HAP-1 (cell line): ENCODE measurements around the gene MKI67.

Source experiments
- DNase-seq, 2 experiments: peaks; one replicate each; pipeline ENCODE4 v3.0.0-alpha.2; 2016 to 2020; ENCODE audit warnings: low spot score in 2 of 2
- H3K27me3 ChIP-seq: fragments of 250-450 bp; sonication (Bioruptor Pico); 2 replicates; pipeline ENCODE4 v1.5.1; 2020; ENCODE audit warnings: low read depth, mild to moderate bottlenecking, moderate library complexity
- H3K36me3 ChIP-seq: fragments of 250-450 bp; sonication (Bioruptor Pico); replicated peaks from 2 replicates; pipeline ENCODE4 v1.5.1; 2020; ENCODE audit warnings: mild to moderate bottlenecking
- H3K4me1 ChIP-seq: fragments of 250-450 bp; sonication (Bioruptor Pico); 2 replicates; pipeline ENCODE4 v1.5.1; 2020; ENCODE audit warnings: mild to moderate bottlenecking
- H3K4me3 ChIP-seq: fragments of 250-450 bp; sonication (Bioruptor Pico); 2 replicates; pipeline ENCODE4 v1.5.1; 2020; ENCODE audit warnings: mild to moderate bottlenecking, moderate library complexity
- H3K9me3 ChIP-seq: fragments of 250-450 bp; sonication (Bioruptor Pico); 2 replicates; pipeline ENCODE4 v1.5.1; 2020; ENCODE audit warnings: mild to moderate bottlenecking, moderate library complexity
- in situ Hi-C: fragments of 300-500 bp; cut with MboI; formaldehyde crosslinking; loops from 3 replicates; pipeline ENCODE4 v1.14.3; 2020; ENCODE audit warnings: low sequenced_read_pairs, inconsistent platforms, mixed read lengths

Gene MKI67

GRCh38 chr10:128137877-128138276, 11.7 kb upstream of the MKI67 start:
- in situ Hi-C loops = loop anchor here (25.0 kb wide), 1 partner anchor 1824 kb away; the partner anchor contains the start of gene EBF3
- Histone ChIP-seq H3K36me3 (no peaks in the 10 kb centered on the region), H3K9me3 (no peaks in the 10 kb centered on the region), H3K4me3 (no peak overlapping the region), H3K4me1 (no peaks in the 10 kb centered on the region), H3K27me3 (no peaks in the 10 kb centered on the region)
- DNase-seq = no peak

GRCh38 chr10:128130051-128130450, 3.8 kb upstream of the MKI67 start:
- Histone ChIP-seq H3K4me1 (peaks cover 4% of the 10 kb centered on the region; the same call in 1 of the 2 replicates), H3K4me3 (no peak overlapping the region), H3K9me3 (no peaks in the 10 kb centered on the region), H3K36me3 (peaks cover 5% of the 10 kb centered on the region), H3K27me3 (no peaks in the 10 kb centered on the region)
- no peak for DNase-seq
- in situ Hi-C loops = loop anchor here (25.0 kb wide), 1 partner anchor 1832 kb away; the partner anchor contains the start of gene EBF3

GRCh38 chr10:128128582-128128981, 2.4 kb upstream of the MKI67 start:
- H3K36me3 ChIP-seq = peaks cover 19% of the 10 kb centered on the region
- no peak overlapping the region for H3K4me3 ChIP-seq
- DNase-seq = no peak
- H3K4me1 ChIP-seq = peaks cover 10% of the 10 kb centered on the region
- H3K9me3 ChIP-seq = no peaks in the 10 kb centered on the region
- H3K27me3 ChIP-seq = no peaks in the 10 kb centered on the region
- in situ Hi-C loops = loop anchor here (25.0 kb wide), 1 partner anchor 1834 kb away; the partner anchor contains the start of gene EBF3

- in situ Hi-C loops = loop anchor here (25.0 kb wide), 1 partner anchor 1837 kb away; the partner anchor contains the start of gene EBF3
- DNase-seq = no peak
- Histone ChIP-seq H3K4me1 (peaks cover 24% of the 10 kb centered on the region), H3K27me3 (no peaks in the 10 kb centered on the region), H3K9me3 (no peaks in the 10 kb centered on the region), H3K4me3 (peak overlapping the region; percentile 88), H3K36me3 (peaks cover 46% of the 10 kb centered on the region)
These were observed 743 bp downstream of the MKI67 start for GRCh38 chr10:128125416-128125943.

- Histone ChIP-seq H3K4me1 (peaks cover 24% of the 10 kb centered on the region), H3K9me3 (no peaks in the 10 kb centered on the region), H3K36me3 (peaks cover 50% of the 10 kb centered on the region), H3K27me3 (no peaks in the 10 kb centered on the region), H3K4me3 (peak overlapping the region; percentile 88)
- no peak for DNase-seq
- in situ Hi-C loops = loop anchor here (25.0 kb wide), 1 partner anchor 1837 kb away; the partner anchor contains the start of gene EBF3
These were observed 1.3 kb downstream of the MKI67 start for GRCh38 chr10:128124813-128125403.

- peaks cover 61% of the 10 kb centered on the region for H3K36me3 ChIP-seq
These were observed 2.4 kb downstream of the MKI67 start for GRCh38 chr10:128123846-128124245.

GRCh38 chr10:128122931-128123330, 3.3 kb downstream of the MKI67 start:
- no peaks in the 10 kb centered on the region for H3K9me3 ChIP-seq
- H3K4me1 ChIP-seq = peaks cover 24% of the 10 kb centered on the region
- peaks cover 68% of the 10 kb centered on the region for H3K36me3 ChIP-seq
- in situ Hi-C loops = no loop called here
- no peak for DNase-seq
- H3K27me3 ChIP-seq = no peaks in the 10 kb centered on the region
- peak overlapping the region; percentile 88; the same call in 1 of the 2 replicates for H3K4me3 ChIP-seq

More at GRCh38 chr10:128123846-128124245, 2.4 kb downstream of the MKI67 start:
- no peak for DNase-seq
- no peaks in the 10 kb centered on the region for H3K9me3 ChIP-seq
- H3K4me3 ChIP-seq = peak overlapping the region; percentile 88
- H3K4me1 ChIP-seq = peaks cover 24% of the 10 kb centered on the region
- in situ Hi-C loops = no loop called here
- no peaks in the 10 kb centered on the region for H3K27me3 ChIP-seq

- Histone ChIP-seq H3K4me1 (peaks cover 20% of the 10 kb centered on the region), H3K36me3 (peaks cover 79% of the 10 kb centered on the region), H3K4me3 (no peak overlapping the region), H3K27me3 (no peaks in the 10 kb centered on the region), H3K9me3 (no peaks in the 10 kb centered on the region)
- peak in 1 of 2 experiments; percentile 12 for DNase-seq
- in situ Hi-C loops = no loop called here
These were observed 4.3 kb downstream of the MKI67 start for GRCh38 chr10:128121750-128122412.

GRCh38 chr10:128116851-128117615, 9.2 kb downstream of the MKI67 start:
- DNase-seq = no peak
- no peak overlapping the region for H3K4me3 ChIP-seq
- in situ Hi-C loops = no loop called here
- H3K4me1 ChIP-seq = no peaks in the 10 kb centered on the region; the same call in 1 of the 2 replicates
- H3K27me3 ChIP-seq = no peaks in the 10 kb centered on the region
- peaks cover 92% of the 10 kb centered on the region for H3K36me3 ChIP-seq
- H3K9me3 ChIP-seq = no peaks in the 10 kb centered on the region

GRCh38 chr10:128116187-128116586, 10.0 kb downstream of the MKI67 start:
- in situ Hi-C loops = no loop called here
- peaks cover 95% of the 10 kb centered on the region for H3K36me3 ChIP-seq
- no peaks in the 10 kb centered on the region for H3K27me3 ChIP-seq
- DNase-seq = no peak
- no peaks in the 10 kb centered on the region for H3K4me1 ChIP-seq
- no peak overlapping the region for H3K4me3 ChIP-seq
- H3K9me3 ChIP-seq = no peaks in the 10 kb centered on the region

- no peaks in the 10 kb centered on the region for H3K27me3 ChIP-seq
- H3K9me3 ChIP-seq = no peaks in the 10 kb centered on the region
- DNase-seq = no peak
- H3K4me3 ChIP-seq = no peak overlapping the region
- H3K36me3 ChIP-seq = peaks cover 97% of the 10 kb centered on the region
- in situ Hi-C loops = no loop called here
- no peaks in the 10 kb centered on the region for H3K4me1 ChIP-seq
These were observed 10.9 kb downstream of the MKI67 start for GRCh38 chr10:128115356-128115755.

GRCh38 chr10:128114901-128115300, 11.3 kb downstream of the MKI67 start:
- H3K4me3 ChIP-seq = no peak overlapping the region
- no peaks in the 10 kb centered on the region for H3K9me3 ChIP-seq
- H3K27me3 ChIP-seq = no peaks in the 10 kb centered on the region
- no peaks in the 10 kb centered on the region for H3K4me1 ChIP-seq
- H3K36me3 ChIP-seq = peaks cover 98% of the 10 kb centered on the region
- DNase-seq = no peak
- in situ Hi-C loops = no loop called here

- Histone ChIP-seq H3K4me1 (no peaks in the 10 kb centered on the region), H3K36me3 (peaks cover 100% of the 10 kb centered on the region), H3K4me3 (no peak overlapping the region), H3K9me3 (no peaks in the 10 kb centered on the region), H3K27me3 (no peaks in the 10 kb centered on the region)
- DNase-seq = no peak
- in situ Hi-C loops = no loop called here
These were observed 13.2 kb downstream of the MKI67 start for GRCh38 chr10:128113026-128113425.
